ENCODE measurements around the gene CLHC1. TPM values are rescaled to one million over a fixed set of nuclear protein-coding genes. Genes with fewer than 3 reads are reported as not detected.

Gene CLHC1
- total and polyA plus RNA-seq, 2 donors (not counting 1 experiment from before 2014, with no cell fraction given): 6.5 to 11.9 TPM

- Histone ChIP-seq H3K4me1 (ENCODE audit: control insufficient read depth, extremely low read depth, insufficient read depth, low read length) (peaks cover 49% of the 10 kb centered on the region), H3K9ac (ENCODE audit: insufficient read depth, low read length) (no peak overlapping the region), H3K4me2 (ENCODE audit: extremely low read depth, insufficient read depth, low read length) (peak overlapping the region; percentile 60), H3K36me3 (ENCODE audit: control insufficient read depth, insufficient read depth, low read length) (no peaks in the 10 kb centered on the region), H4K20me1 (ENCODE audit: control insufficient read depth, extremely low read depth, insufficient read depth, low read length) (no peaks in the 10 kb centered on the region), H3K9me3 (ENCODE audit: control insufficient read depth, insufficient read depth, low read depth, low read length) (no peaks in the 10 kb centered on the region), H2AFZ (ENCODE audit: low read length) (no peak overlapping the region), H3K4me3 (replicated peaks in 1 of 4; ENCODE audit: control extremely low read depth in 1 of 4, insufficient read depth in 1 of 4, low read depth in 3 of 4, low read length in 4 of 4) (no peak overlapping the region), H3K27ac (ENCODE audit: insufficient read depth, low read length) (peak overlapping the region; percentile 56), H3K79me2 (ENCODE audit: control insufficient read depth, insufficient read depth, low read length) (no peaks in the 10 kb centered on the region), H3K27me3 (ENCODE audit: control insufficient read depth, insufficient read depth, low read length) (no peaks in the 10 kb centered on the region)
- TF ChIP-seq EZH2 (IDR thresholded peaks at IDR 0.05; ENCODE audit: low read length, missing control alignments): no peak
- no peak for TF ChIP-seq CTCF (conservative IDR thresholded peaks at IDR 0.05 in 1 of 2, IDR thresholded peaks at IDR 0.05 in 1 of 2; ENCODE audit: low read depth in 1 of 2, low read length in 2 of 2)
- DNase-seq (ENCODE audit: low read depth in 2 of 2): peak in 1 of 2 donors; percentile 26
Observed at GRCh38 chr2:55155206-55155605, 76.9 kb downstream of the CLHC1 start.

- no peak overlapping the region for H3K9ac ChIP-seq (ENCODE audit: insufficient read depth, low read length)
- H2AFZ ChIP-seq (ENCODE audit: low read length): no peak overlapping the region
- H3K4me2 ChIP-seq (ENCODE audit: extremely low read depth, insufficient read depth, low read length): no peak overlapping the region
- peak overlapping the region; percentile 56 for H3K27ac ChIP-seq (ENCODE audit: insufficient read depth, low read length)
- H4K20me1 ChIP-seq (ENCODE audit: control insufficient read depth, extremely low read depth, insufficient read depth, low read length): no peaks in the 10 kb centered on the region
- TF ChIP-seq EZH2 (IDR thresholded peaks at IDR 0.05; ENCODE audit: low read length, missing control alignments) (no peak), CTCF (conservative IDR thresholded peaks at IDR 0.05 in 1 of 2, IDR thresholded peaks at IDR 0.05 in 1 of 2; ENCODE audit: low read depth in 1 of 2, low read length in 2 of 2) (no peak)
- H3K79me2 ChIP-seq (ENCODE audit: control insufficient read depth, insufficient read depth, low read length): no peaks in the 10 kb centered on the region
- no peak for DNase-seq (ENCODE audit: low read depth in 2 of 2)
- H3K9me3 ChIP-seq (ENCODE audit: control insufficient read depth, insufficient read depth, low read depth, low read length): no peaks in the 10 kb centered on the region
- H3K4me3 ChIP-seq (replicated peaks in 1 of 4; ENCODE audit: control extremely low read depth in 1 of 4, insufficient read depth in 1 of 4, low read depth in 3 of 4, low read length in 4 of 4): no peak overlapping the region
- H3K27me3 ChIP-seq (ENCODE audit: control insufficient read depth, insufficient read depth, low read length): no peaks in the 10 kb centered on the region
- H3K36me3 ChIP-seq (ENCODE audit: control insufficient read depth, insufficient read depth, low read length): no peaks in the 10 kb centered on the region
- H3K4me1 ChIP-seq (ENCODE audit: control insufficient read depth, extremely low read depth, insufficient read depth, low read length): peaks cover 49% of the 10 kb centered on the region
Observed at GRCh38 chr2:55154525-55155030, 77.5 kb downstream of the CLHC1 start.

GRCh38 chr2:55153584-55154299 is 78.4 kb downstream of the CLHC1 start:
- Histone ChIP-seq H2AFZ (ENCODE audit: low read length) (no peak overlapping the region), H3K4me1 (ENCODE audit: control insufficient read depth, extremely low read depth, insufficient read depth, low read length) (peaks cover 44% of the 10 kb centered on the region), H3K9ac (ENCODE audit: insufficient read depth, low read length) (no peak overlapping the region), H3K4me3 (replicated peaks in 1 of 4; ENCODE audit: control extremely low read depth in 1 of 4, insufficient read depth in 1 of 4, low read depth in 3 of 4, low read length in 4 of 4) (no peak overlapping the region), H3K79me2 (ENCODE audit: control insufficient read depth, insufficient read depth, low read length) (no peaks in the 10 kb centered on the region), H3K9me3 (ENCODE audit: control insufficient read depth, insufficient read depth, low read depth, low read length) (no peaks in the 10 kb centered on the region), H3K27ac (ENCODE audit: insufficient read depth, low read length) (no peak overlapping the region), H4K20me1 (ENCODE audit: control insufficient read depth, extremely low read depth, insufficient read depth, low read length) (no peaks in the 10 kb centered on the region), H3K27me3 (ENCODE audit: control insufficient read depth, insufficient read depth, low read length) (no peaks in the 10 kb centered on the region), H3K36me3 (ENCODE audit: control insufficient read depth, insufficient read depth, low read length) (no peaks in the 10 kb centered on the region), H3K4me2 (ENCODE audit: extremely low read depth, insufficient read depth, low read length) (no peak overlapping the region)
- peak in 1 of 2 donors; percentile 55 for DNase-seq (ENCODE audit: low read depth in 2 of 2)
- no peak for TF ChIP-seq CTCF (conservative IDR thresholded peaks at IDR 0.05 in 1 of 2, IDR thresholded peaks at IDR 0.05 in 1 of 2; ENCODE audit: low read depth in 1 of 2, low read length in 2 of 2)

Measured in fibroblast of lung (primary cell).